Measurements from ENCODE around the gene MYH9. TPM values are rescaled to one million over a fixed set of nuclear protein-coding genes. Genes with fewer than 3 reads are reported as not detected.

Gene MYH9
- polyA plus RNA-seq, 1 donor from 2014 or later: 7.1 TPM

- H3K9me3 ChIP-seq (ENCODE audit: low read length): no peaks in the 10 kb centered on the region
- H3K4me2 ChIP-seq (ENCODE audit: low read length): no peak overlapping the region
- H4K20me1 ChIP-seq (ENCODE audit: insufficient read depth): no peaks in the 10 kb centered on the region
- peaks cover 27% of the 10 kb centered on the region for H3K79me2 ChIP-seq (replicated peaks; ENCODE audit: insufficient read depth, low read length)
- H3K4me3 ChIP-seq (ENCODE audit: low read length): no peak overlapping the region
- H3K9ac ChIP-seq (ENCODE audit: low read length): no peak overlapping the region
- TF ChIP-seq, protein P1, sequence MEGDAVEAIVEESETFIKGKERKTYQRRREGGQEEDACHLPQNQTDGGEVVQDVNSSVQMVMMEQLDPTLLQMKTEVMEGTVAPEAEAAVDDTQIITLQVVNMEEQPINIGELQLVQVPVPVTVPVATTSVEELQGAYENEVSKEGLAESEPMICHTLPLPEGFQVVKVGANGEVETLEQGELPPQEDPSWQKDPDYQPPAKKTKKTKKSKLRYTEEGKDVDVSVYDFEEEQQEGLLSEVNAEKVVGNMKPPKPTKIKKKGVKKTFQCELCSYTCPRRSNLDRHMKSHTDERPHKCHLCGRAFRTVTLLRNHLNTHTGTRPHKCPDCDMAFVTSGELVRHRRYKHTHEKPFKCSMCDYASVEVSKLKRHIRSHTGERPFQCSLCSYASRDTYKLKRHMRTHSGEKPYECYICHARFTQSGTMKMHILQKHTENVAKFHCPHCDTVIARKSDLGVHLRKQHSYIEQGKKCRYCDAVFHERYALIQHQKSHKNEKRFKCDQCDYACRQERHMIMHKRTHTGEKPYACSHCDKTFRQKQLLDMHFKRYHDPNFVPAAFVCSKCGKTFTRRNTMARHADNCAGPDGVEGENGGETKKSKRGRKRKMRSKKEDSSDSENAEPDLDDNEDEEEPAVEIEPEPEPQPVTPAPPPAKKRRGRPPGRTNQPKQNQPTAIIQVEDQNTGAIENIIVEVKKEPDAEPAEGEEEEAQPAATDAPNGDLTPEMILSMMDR (IDR thresholded peaks at IDR 0.05; ENCODE audit: poor library complexity, severe bottlenecking): no peak
- TF ChIP-seq POLR2AphosphoS5 (IDR thresholded peaks at IDR 0.05) (no peak), MXI1 (conservative IDR thresholded peaks at IDR 0.05; ENCODE audit: poor library complexity, severe bottlenecking) (no peak), EP300 (conservative IDR thresholded peaks at IDR 0.05; ENCODE audit: poor library complexity, severe bottlenecking) (no peak)
- TF ChIP-seq, protein P2, sequence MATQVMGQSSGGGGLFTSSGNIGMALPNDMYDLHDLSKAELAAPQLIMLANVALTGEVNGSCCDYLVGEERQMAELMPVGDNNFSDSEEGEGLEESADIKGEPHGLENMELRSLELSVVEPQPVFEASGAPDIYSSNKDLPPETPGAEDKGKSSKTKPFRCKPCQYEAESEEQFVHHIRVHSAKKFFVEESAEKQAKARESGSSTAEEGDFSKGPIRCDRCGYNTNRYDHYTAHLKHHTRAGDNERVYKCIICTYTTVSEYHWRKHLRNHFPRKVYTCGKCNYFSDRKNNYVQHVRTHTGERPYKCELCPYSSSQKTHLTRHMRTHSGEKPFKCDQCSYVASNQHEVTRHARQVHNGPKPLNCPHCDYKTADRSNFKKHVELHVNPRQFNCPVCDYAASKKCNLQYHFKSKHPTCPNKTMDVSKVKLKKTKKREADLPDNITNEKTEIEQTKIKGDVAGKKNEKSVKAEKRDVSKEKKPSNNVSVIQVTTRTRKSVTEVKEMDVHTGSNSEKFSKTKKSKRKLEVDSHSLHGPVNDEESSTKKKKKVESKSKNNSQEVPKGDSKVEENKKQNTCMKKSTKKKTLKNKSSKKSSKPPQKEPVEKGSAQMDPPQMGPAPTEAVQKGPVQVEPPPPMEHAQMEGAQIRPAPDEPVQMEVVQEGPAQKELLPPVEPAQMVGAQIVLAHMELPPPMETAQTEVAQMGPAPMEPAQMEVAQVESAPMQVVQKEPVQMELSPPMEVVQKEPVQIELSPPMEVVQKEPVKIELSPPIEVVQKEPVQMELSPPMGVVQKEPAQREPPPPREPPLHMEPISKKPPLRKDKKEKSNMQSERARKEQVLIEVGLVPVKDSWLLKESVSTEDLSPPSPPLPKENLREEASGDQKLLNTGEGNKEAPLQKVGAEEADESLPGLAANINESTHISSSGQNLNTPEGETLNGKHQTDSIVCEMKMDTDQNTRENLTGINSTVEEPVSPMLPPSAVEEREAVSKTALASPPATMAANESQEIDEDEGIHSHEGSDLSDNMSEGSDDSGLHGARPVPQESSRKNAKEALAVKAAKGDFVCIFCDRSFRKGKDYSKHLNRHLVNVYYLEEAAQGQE (IDR thresholded peaks at IDR 0.05; ENCODE audit: borderline replicate concordance): no peak
- no peaks in the 10 kb centered on the region for H3F3A ChIP-seq (ENCODE audit: insufficient read depth, low read length, poor library complexity, severe bottlenecking)
- no peak overlapping the region for H3K27ac ChIP-seq (ENCODE audit: low read length)
- H3K9me2 ChIP-seq (ENCODE audit: insufficient read depth, low read length): no peaks in the 10 kb centered on the region
- H2AFZ ChIP-seq (ENCODE audit: low read depth, low read length): no peak overlapping the region
- H3K27me3 ChIP-seq (ENCODE audit: insufficient read depth, low read depth, low read length): no peaks in the 10 kb centered on the region
- H3K36me3 ChIP-seq (ENCODE audit: insufficient read depth, low read length): no peaks in the 10 kb centered on the region
Observed at GRCh38 chr22:36351921-36352802, 35.6 kb downstream of the MYH9 start.

- Histone ChIP-seq H3K27ac (ENCODE audit: low read length) (no peak overlapping the region), H4K20me1 (ENCODE audit: insufficient read depth) (no peaks in the 10 kb centered on the region), H3K4me3 (ENCODE audit: low read length) (no peak overlapping the region), H3K9ac (ENCODE audit: low read length) (no peak overlapping the region), H3K9me3 (ENCODE audit: low read length) (no peaks in the 10 kb centered on the region), H3K36me3 (ENCODE audit: insufficient read depth, low read length) (no peaks in the 10 kb centered on the region), H2AFZ (ENCODE audit: low read depth, low read length) (no peak overlapping the region), H3K4me2 (ENCODE audit: low read length) (no peak overlapping the region), H3K27me3 (ENCODE audit: insufficient read depth, low read depth, low read length) (no peaks in the 10 kb centered on the region), H3F3A (ENCODE audit: insufficient read depth, low read length, poor library complexity, severe bottlenecking) (no peaks in the 10 kb centered on the region), H3K9me2 (ENCODE audit: insufficient read depth, low read length) (no peaks in the 10 kb centered on the region), H3K79me2 (replicated peaks; ENCODE audit: insufficient read depth, low read length) (peaks cover 22% of the 10 kb centered on the region)
- TF ChIP-seq POLR2AphosphoS5 (IDR thresholded peaks at IDR 0.05) (no peak), SMC3 (conservative IDR thresholded peaks at IDR 0.05; ENCODE audit: poor library complexity) (no peak), RAD21 (conservative IDR thresholded peaks at IDR 0.05) (no peak), EP300 (conservative IDR thresholded peaks at IDR 0.05; ENCODE audit: poor library complexity, severe bottlenecking) (no peak)
Observed at GRCh38 chr22:36350751-36351594, 36.8 kb downstream of the MYH9 start.
